HepG2 (cell line): ENCODE results near the gene AFAP1. TPM values are rescaled to one million over a fixed set of nuclear protein-coding genes. Genes with fewer than 3 reads are reported as not detected.

Source experiments
- ATAC-seq: fragments of 200-7000 bp; cut with Tn5 transposase; 3 replicates; pipeline ENCODE4 v1.9.1; 2020; ENCODE audit warnings: mild to moderate bottlenecking, moderate library complexity
- BruUV-seq: library from RNA; stranded (reverse); fragments of 400-500 nt; replicated peaks from 2 replicates; lab custom pipeline; 2021; lab: Mats Ljungman, UMichigan
- CTCF ChIA-PET: fragments of 300-600 bp; formaldehyde crosslinking; extraction: SDS; loops from one replicate; lab custom pipeline; 2021; ENCODE audit warnings: low total read pairs, inconsistent platforms, low intra/inter-chr PET ratio; lab: Yijun Ruan, JAX
- POLR2A ChIA-PET: fragments of 350-600 bp; sonication (Branson Sonifier 250); formaldehyde crosslinking; loops from one replicate; lab custom pipeline; 2020; ENCODE audit warnings: antibody characterized with exemption, inconsistent platforms; lab: Yijun Ruan, JAX
- DNase-seq: peaks from one replicate; pipeline ENCODE4 v3.0.0-alpha.2; 2015; ENCODE audit warnings: low spot score
- FAIRE-seq: peaks from 3 replicates; lab custom pipeline; 2011; peaks lifted over from hg19 to GRCh38; lab: Jason Lieb, UNC
- H2AFZ ChIP-seq: one replicate; pipeline ENCODE4 v1.6.1; 2011; ENCODE audit warnings: low read length, inconsistent platforms
- H3K27ac ChIP-seq: fragments of 300-600 bp; 3 replicates; pipeline ENCODE4 v1.8.0; 2011; ENCODE audit warnings: mixed run types, mild to moderate bottlenecking, mixed read lengths, low read length, inconsistent platforms; ENCODE audit not compliant: insufficient read depth; ENCODE audit errors: extremely low read length
- H3K27me3 ChIP-seq, 2 experiments: fragments of 200-600 bp in 1 of 2; 2 replicates in 1 of 2; 3 replicates in 1 of 2; pipeline versions ENCODE4 v1.6.0 to v1.8.0; 2011; ENCODE audit warnings: low read length in 2 of 2, mild to moderate bottlenecking in 2 of 2, moderate library complexity in 2 of 2, inconsistent platforms in 1 of 2; ENCODE audit not compliant: insufficient read depth in 2 of 2, control insufficient read depth in 1 of 2
- H3K36me3 ChIP-seq, 2 experiments: fragments of 200-600 bp in 1 of 2; replicated peaks in 1 of 2; 2 replicates in 1 of 2; 3 replicates in 1 of 2; pipeline versions ENCODE4 v1.5.1 to v1.8.0; 2011; ENCODE audit warnings: low read length in 2 of 2, inconsistent platforms in 1 of 2; ENCODE audit not compliant: insufficient read depth in 2 of 2, control insufficient read depth in 1 of 2
- H3K4me1 ChIP-seq: 2 replicates; pipeline ENCODE4 v1.5.1; 2012; ENCODE audit warnings: low read length, inconsistent platforms; ENCODE audit not compliant: insufficient read depth
- H3K4me2 ChIP-seq: 2 replicates; pipeline ENCODE4 v1.6.0; 2011; ENCODE audit warnings: low read depth, low read length, inconsistent platforms
- H3K4me3 ChIP-seq, 3 experiments: fragments of 200-600 bp in 1 of 3; sonication (generic), shearing (Covaris generic) in 1 of 3; replicated peaks in 1 of 3; 2 replicates each; pipeline ENCODE4 v1.5.1; 2011 to 2016; ENCODE audit warnings: low read length in 3 of 3, inconsistent platforms in 2 of 3, low read depth in 2 of 3, mild to moderate bottlenecking in 2 of 3, control low read depth in 1 of 3, mixed read lengths in 1 of 3; ENCODE audit not compliant: insufficient read depth in 1 of 3
- H3K79me2 ChIP-seq: one replicate; pipeline ENCODE4 v1.6.1; 2011; ENCODE audit warnings: low read length, inconsistent platforms; ENCODE audit not compliant: insufficient read depth
- H3K9ac ChIP-seq: 2 replicates; pipeline ENCODE4 v1.6.0; 2011; ENCODE audit warnings: mild to moderate bottlenecking, low read depth, low read length, inconsistent platforms; ENCODE audit not compliant: insufficient read depth
- H3K9me3 ChIP-seq: 2 replicates; pipeline ENCODE4 v1.5.1; 2012; ENCODE audit warnings: mild to moderate bottlenecking, low read length
- H4K20me1 ChIP-seq: 2 replicates; pipeline ENCODE4 v1.6.0; 2011; ENCODE audit warnings: inconsistent platforms, mild to moderate bottlenecking, low read length, moderate library complexity; ENCODE audit not compliant: insufficient read depth
- PHF8 ChIP-seq: sonication (generic); formaldehyde crosslinking; IDR thresholded peaks from 2 replicates; pipeline ENCODE4 v1.5.0; 2020; ENCODE audit warnings: missing genetic modification reagents
- SMC3 ChIP-seq: IDR thresholded peaks from 2 replicates; pipeline ENCODE4 v1.6.1; 2011; ENCODE audit warnings: low read length, improper control_type of control experiment
- SRSF1 ChIP-seq: fragments of 200-400 bp; formaldehyde crosslinking; optimal IDR thresholded peaks from 2 replicates; pipeline ENCODE3; 2017; ENCODE audit warnings: mild to moderate bottlenecking, low read depth, low read length, moderate library complexity
- ZSCAN12 ChIP-seq: sonication (generic); formaldehyde crosslinking; IDR thresholded peaks from 2 replicates; pipeline ENCODE4 v1.9.0; 2021; ENCODE audit warnings: mild to moderate bottlenecking, missing genetic modification reagents
- WGBS: methylation state at CpG from one replicate; pipeline ENCODE4 v1.1.6; 2017; ENCODE audit warnings: low lambda C conversion rate; 5-methylcytosine and 5-hydroxymethylcytosine counted together
- in situ Hi-C: cut with HindIII; loops from 2 replicates; pipeline ENCODE4 v1.10.0; 2017; ENCODE audit warnings: low pct_unique_long_range_greater_than_20kb; ENCODE audit not compliant: extremely low pct_ligation_motif_present
- intact Hi-C: fragments of 100-400 bp; cut with micrococcal nuclease; formaldehyde crosslinking; loops from one replicate; pipeline ENCODE4 v1.10.0; 2022; ENCODE audit not compliant: unreplicated experiment
- polyA plus RNA-seq, 8 experiments: library from polyadenylated mRNA; depleted of rRNA in 3 of 8; stranded (reverse) in 7 of 8; unstranded in 1 of 8; fragments of >200 nt; fragmentation: Illumina TruSeq in 4 of 8; extraction: Trizol in 4 of 8; gene quantifications; 2 replicates each; pipeline versions ENCODE4 v1.2.1 to v1.2.3, GENCODE V29; 2011 to 2016; ENCODE audit warnings: low read depth in 4 of 8, missing spikeins in 1 of 8, mixed read lengths in 1 of 8; ENCODE audit not compliant: insufficient read depth in 1 of 8
- total RNA-seq, 5 experiments: library from RNA; depleted of rRNA; stranded (reverse); fragments of >200 nt; fragmentation: Illumina TruSeq; extraction: Trizol; gene quantifications; 2 replicates each; pipeline ENCODE4 v1.2.3, GENCODE V29; 2016; ENCODE audit warnings: low read depth in 1 of 5
- TF ChIP-seq, protein P1 (sequence below): sonication (generic); formaldehyde crosslinking; IDR thresholded peaks from 2 replicates; pipeline ENCODE4 v1.5.0; 2020; ENCODE audit warnings: mild to moderate bottlenecking, missing genetic modification reagents
- TF ChIP-seq, protein P2 (sequence below): sonication (generic); formaldehyde crosslinking; IDR thresholded peaks from 2 replicates; pipeline ENCODE4 v1.4.0; 2020; ENCODE audit warnings: missing genetic modification reagents
- TF ChIP-seq, protein P3 (sequence below), 2 experiments: IDR thresholded peaks; 2 replicates each; pipeline ENCODE4 v1.6.1; 2011 to 2012; ENCODE audit warnings: low read length in 2 of 2, borderline replicate concordance in 1 of 2, low read depth in 1 of 2, mild to moderate bottlenecking in 1 of 2, moderate library complexity in 1 of 2
- TF ChIP-seq, protein P4 (sequence below): sonication (generic); formaldehyde crosslinking; IDR thresholded peaks from 2 replicates; pipeline ENCODE4 v1.4.0; 2020; ENCODE audit warnings: mild to moderate bottlenecking, missing genetic modification reagents

AFAP1 gene
- total and polyA plus RNA-seq, 2 of the 13 experiments (the other 11 are each of a cell fraction or from before 2014, with no cell fraction given): 2.5 TPM

DNA sequence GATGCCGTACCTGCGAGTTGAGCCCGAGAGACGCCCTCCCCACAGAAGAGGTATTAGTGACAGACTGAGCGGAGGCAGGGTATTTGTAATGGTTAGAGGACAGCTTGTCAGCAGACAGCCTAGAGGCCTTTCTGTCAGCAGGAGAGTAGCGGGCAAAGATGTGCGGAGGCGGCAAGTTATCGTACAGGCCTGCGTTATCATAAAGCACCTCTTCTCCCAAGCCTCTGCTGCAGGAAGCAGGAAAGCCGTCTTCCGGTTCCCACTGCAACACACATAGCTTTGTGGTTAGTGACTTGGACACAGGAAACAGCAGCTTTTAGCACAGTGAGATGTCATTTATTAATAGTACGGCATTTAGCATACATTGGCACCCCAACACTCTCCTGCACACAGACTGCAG, 158.3 kb downstream of the AFAP1 start (continued):
- TF ChIP-seq, protein P1, sequence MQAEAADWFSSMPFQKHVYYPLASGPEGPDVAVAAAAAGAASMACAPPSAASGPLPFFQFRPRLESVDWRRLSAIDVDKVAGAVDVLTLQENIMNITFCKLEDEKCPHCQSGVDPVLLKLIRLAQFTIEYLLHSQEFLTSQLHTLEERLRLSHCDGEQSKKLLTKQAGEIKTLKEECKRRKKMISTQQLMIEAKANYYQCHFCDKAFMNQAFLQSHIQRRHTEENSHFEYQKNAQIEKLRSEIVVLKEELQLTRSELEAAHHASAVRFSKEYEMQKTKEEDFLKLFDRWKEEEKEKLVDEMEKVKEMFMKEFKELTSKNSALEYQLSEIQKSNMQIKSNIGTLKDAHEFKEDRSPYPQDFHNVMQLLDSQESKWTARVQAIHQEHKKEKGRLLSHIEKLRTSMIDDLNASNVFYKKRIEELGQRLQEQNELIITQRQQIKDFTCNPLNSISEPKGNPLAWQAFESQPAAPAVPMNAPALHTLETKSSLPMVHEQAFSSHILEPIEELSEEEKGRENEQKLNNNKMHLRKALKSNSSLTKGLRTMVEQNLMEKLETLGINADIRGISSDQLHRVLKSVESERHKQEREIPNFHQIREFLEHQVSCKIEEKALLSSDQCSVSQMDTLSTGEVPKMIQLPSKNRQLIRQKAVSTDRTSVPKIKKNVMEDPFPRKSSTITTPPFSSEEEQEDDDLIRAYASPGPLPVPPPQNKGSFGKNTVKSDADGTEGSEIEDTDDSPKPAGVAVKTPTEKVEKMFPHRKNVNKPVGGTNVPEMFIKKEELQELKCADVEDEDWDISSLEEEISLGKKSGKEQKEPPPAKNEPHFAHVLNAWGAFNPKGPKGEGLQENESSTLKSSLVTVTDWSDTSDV: no peak
- TF ChIP-seq SRSF1 (no peak), ZSCAN12 (CRISPR knock-in tag) (no peak)
- TF ChIP-seq, protein P2, sequence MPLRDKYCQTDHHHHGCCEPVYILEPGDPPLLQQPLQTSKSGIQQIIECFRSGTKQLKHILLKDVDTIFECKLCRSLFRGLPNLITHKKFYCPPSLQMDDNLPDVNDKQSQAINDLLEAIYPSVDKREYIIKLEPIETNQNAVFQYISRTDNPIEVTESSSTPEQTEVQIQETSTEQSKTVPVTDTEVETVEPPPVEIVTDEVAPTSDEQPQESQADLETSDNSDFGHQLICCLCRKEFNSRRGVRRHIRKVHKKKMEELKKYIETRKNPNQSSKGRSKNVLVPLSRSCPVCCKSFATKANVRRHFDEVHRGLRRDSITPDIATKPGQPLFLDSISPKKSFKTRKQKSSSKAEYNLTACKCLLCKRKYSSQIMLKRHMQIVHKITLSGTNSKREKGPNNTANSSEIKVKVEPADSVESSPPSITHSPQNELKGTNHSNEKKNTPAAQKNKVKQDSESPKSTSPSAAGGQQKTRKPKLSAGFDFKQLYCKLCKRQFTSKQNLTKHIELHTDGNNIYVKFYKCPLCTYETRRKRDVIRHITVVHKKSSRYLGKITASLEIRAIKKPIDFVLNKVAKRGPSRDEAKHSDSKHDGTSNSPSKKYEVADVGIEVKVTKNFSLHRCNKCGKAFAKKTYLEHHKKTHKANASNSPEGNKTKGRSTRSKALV (CRISPR knock-in tag): no peak

DNA sequence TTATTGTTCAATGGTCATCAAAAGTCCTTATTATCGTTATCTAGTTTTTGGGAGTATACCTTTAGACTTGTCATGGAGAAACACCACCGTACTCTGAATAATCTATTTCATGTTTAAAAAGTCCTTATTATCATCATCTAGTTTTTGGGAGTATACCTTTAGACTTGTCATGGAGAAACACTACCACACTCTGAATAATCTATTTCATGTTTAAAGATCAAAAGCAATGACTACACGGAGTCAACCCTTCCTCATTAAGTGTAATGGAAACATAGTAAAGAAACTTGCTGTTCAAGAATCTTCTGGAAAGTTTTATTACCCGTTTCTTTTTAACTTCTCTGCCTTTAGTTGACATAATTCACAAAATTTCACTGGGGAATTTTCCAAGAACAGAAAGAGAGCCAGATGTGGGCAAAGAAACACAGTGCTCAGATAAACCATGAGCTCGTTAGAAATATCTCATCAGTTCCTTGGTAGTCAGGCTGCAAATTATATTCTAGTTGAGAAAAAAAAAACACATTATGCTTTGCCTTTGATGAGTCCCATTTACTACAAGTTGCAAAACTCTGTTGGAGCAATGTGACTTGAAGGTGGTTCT, 158.8 kb downstream of the AFAP1 start:
- H4K20me1 ChIP-seq: no peaks in the 10 kb centered on the region
- no peak overlapping the region for H2AFZ ChIP-seq
- H3K4me3 ChIP-seq: no peak overlapping the region
- no peaks in the 10 kb centered on the region for H3K9me3 ChIP-seq
- H3K79me2 ChIP-seq: no peaks in the 10 kb centered on the region
- H3K36me3 ChIP-seq: peaks cover 6 to 21% of the 10 kb centered on the region in 2 experiments; a peak in 3 of 5 replicates
- no peak for FAIRE-seq
- no peak overlapping the region for H3K27ac ChIP-seq
- CTCF ChIA-PET: no interaction called here
- 93% methylated on average over 5 of the region's 5 CpGs for WGBS
- BruUV-seq: no TSS peak
- intact Hi-C loops (no loop called here), in situ Hi-C loops (no loop called here)
- no peak overlapping the region for H3K9ac ChIP-seq
- no peak for ATAC-seq
- H3K4me2 ChIP-seq: no peak overlapping the region
- POLR2A ChIA-PET: no interaction called here
- no peak for DNase-seq
- no peaks in the 10 kb centered on the region for H3K27me3 ChIP-seq
- H3K4me1 ChIP-seq: peaks cover 15% of the 10 kb centered on the region
- TF ChIP-seq, protein P3, sequence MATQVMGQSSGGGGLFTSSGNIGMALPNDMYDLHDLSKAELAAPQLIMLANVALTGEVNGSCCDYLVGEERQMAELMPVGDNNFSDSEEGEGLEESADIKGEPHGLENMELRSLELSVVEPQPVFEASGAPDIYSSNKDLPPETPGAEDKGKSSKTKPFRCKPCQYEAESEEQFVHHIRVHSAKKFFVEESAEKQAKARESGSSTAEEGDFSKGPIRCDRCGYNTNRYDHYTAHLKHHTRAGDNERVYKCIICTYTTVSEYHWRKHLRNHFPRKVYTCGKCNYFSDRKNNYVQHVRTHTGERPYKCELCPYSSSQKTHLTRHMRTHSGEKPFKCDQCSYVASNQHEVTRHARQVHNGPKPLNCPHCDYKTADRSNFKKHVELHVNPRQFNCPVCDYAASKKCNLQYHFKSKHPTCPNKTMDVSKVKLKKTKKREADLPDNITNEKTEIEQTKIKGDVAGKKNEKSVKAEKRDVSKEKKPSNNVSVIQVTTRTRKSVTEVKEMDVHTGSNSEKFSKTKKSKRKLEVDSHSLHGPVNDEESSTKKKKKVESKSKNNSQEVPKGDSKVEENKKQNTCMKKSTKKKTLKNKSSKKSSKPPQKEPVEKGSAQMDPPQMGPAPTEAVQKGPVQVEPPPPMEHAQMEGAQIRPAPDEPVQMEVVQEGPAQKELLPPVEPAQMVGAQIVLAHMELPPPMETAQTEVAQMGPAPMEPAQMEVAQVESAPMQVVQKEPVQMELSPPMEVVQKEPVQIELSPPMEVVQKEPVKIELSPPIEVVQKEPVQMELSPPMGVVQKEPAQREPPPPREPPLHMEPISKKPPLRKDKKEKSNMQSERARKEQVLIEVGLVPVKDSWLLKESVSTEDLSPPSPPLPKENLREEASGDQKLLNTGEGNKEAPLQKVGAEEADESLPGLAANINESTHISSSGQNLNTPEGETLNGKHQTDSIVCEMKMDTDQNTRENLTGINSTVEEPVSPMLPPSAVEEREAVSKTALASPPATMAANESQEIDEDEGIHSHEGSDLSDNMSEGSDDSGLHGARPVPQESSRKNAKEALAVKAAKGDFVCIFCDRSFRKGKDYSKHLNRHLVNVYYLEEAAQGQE (IDR thresholded peaks at IDR 0.05; ENCODE audit: borderline replicate concordance in 1 of 2, low read depth in 1 of 2, low read length in 2 of 2): no peak
- TF ChIP-seq PHF8 (CRISPR knock-in tag) (no peak), SMC3 (no peak)
- TF ChIP-seq, protein P4, sequence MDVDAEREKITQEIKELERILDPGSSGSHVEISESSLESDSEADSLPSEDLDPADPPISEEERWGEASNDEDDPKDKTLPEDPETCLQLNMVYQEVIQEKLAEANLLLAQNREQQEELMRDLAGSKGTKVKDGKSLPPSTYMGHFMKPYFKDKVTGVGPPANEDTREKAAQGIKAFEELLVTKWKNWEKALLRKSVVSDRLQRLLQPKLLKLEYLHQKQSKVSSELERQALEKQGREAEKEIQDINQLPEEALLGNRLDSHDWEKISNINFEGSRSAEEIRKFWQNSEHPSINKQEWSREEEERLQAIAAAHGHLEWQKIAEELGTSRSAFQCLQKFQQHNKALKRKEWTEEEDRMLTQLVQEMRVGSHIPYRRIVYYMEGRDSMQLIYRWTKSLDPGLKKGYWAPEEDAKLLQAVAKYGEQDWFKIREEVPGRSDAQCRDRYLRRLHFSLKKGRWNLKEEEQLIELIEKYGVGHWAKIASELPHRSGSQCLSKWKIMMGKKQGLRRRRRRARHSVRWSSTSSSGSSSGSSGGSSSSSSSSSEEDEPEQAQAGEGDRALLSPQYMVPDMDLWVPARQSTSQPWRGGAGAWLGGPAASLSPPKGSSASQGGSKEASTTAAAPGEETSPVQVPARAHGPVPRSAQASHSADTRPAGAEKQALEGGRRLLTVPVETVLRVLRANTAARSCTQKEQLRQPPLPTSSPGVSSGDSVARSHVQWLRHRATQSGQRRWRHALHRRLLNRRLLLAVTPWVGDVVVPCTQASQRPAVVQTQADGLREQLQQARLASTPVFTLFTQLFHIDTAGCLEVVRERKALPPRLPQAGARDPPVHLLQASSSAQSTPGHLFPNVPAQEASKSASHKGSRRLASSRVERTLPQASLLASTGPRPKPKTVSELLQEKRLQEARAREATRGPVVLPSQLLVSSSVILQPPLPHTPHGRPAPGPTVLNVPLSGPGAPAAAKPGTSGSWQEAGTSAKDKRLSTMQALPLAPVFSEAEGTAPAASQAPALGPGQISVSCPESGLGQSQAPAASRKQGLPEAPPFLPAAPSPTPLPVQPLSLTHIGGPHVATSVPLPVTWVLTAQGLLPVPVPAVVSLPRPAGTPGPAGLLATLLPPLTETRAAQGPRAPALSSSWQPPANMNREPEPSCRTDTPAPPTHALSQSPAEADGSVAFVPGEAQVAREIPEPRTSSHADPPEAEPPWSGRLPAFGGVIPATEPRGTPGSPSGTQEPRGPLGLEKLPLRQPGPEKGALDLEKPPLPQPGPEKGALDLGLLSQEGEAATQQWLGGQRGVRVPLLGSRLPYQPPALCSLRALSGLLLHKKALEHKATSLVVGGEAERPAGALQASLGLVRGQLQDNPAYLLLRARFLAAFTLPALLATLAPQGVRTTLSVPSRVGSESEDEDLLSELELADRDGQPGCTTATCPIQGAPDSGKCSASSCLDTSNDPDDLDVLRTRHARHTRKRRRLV (CRISPR knock-in tag): no peak
